Fibroblast of mammary gland (primary cell): ENCODE results near the gene DSCAML1.
A peak's percentile ranks its signal among the peaks of the same experiment; 100 is the strongest.
"Not testable (repeated sequence)": the region's sequence is repeated elsewhere in the genome, so short reads cannot be mapped to it uniquely, and the experiment has no call there.

Experiments
- DNase-seq: peaks from one replicate; pipeline ENCODE4 v3.0.0-alpha.2; 2010; ENCODE audit warnings: low read depth
- H3K4me3 ChIP-seq: 2 replicates; pipeline ENCODE4 v1.5.1; 2011; ENCODE audit warnings: low read depth, mild to moderate bottlenecking, low read length, moderate library complexity; ENCODE audit not compliant: control insufficient read depth
- CTCF ChIP-seq: conservative IDR thresholded peaks from 2 replicates; pipeline ENCODE4 v1.5.1; 2011; ENCODE audit warnings: low read depth, low read length, inconsistent platforms; ENCODE audit not compliant: control insufficient read depth, insufficient read depth

Gene DSCAML1

GRCh38 chr11:117817368-117818040, 20.5 kb upstream of the DSCAML1 start:
- peak; percentile 99 for TF ChIP-seq CTCF
- DNase-seq = peak; percentile 72

GRCh38 chr11:117816846-117817367, 19.9 kb upstream of the DSCAML1 start:
- no peak overlapping the region for H3K4me3 ChIP-seq
- no peak for DNase-seq
- no peak for TF ChIP-seq CTCF

More at GRCh38 chr11:117817368-117818040, 20.5 kb upstream of the DSCAML1 start:
- no peak overlapping the region for H3K4me3 ChIP-seq

- DNase-seq = peak; percentile 58
- no peak overlapping the region for H3K4me3 ChIP-seq
- TF ChIP-seq CTCF = no peak
These were observed 19.2 kb upstream of the DSCAML1 start for GRCh38 chr11:117816151-117816741.

GRCh38 chr11:117815262-117815803, 18.3 kb upstream of the DSCAML1 start:
- H3K4me3 ChIP-seq = no peak overlapping the region
- DNase-seq = no peak
- TF ChIP-seq CTCF = no peak

GRCh38 chr11:117814766-117815261, 17.8 kb upstream of the DSCAML1 start:
- no peak for TF ChIP-seq CTCF
- no peak for DNase-seq
- no peak overlapping the region for H3K4me3 ChIP-seq

GRCh38 chr11:117814204-117814765, 17.3 kb upstream of the DSCAML1 start:
- no peak for DNase-seq
- no peak overlapping the region for H3K4me3 ChIP-seq
- no peak for TF ChIP-seq CTCF

- not testable (repeated sequence) for DNase-seq, H3K4me3 ChIP-seq
These were observed 13.0 kb upstream of the DSCAML1 start for GRCh38 chr11:117810056-117810451.
